Activated T-cell treated with anti-CD3 and anti-CD28 coated beads for 4 hours (primary cell): ENCODE measurements around the gene ATXN1.

ENCODE experiments used
- DNase-seq: peaks from one replicate; pipeline ENCODE4 v3.0.0-alpha.2; 2020

The ATXN1 gene

DNA sequence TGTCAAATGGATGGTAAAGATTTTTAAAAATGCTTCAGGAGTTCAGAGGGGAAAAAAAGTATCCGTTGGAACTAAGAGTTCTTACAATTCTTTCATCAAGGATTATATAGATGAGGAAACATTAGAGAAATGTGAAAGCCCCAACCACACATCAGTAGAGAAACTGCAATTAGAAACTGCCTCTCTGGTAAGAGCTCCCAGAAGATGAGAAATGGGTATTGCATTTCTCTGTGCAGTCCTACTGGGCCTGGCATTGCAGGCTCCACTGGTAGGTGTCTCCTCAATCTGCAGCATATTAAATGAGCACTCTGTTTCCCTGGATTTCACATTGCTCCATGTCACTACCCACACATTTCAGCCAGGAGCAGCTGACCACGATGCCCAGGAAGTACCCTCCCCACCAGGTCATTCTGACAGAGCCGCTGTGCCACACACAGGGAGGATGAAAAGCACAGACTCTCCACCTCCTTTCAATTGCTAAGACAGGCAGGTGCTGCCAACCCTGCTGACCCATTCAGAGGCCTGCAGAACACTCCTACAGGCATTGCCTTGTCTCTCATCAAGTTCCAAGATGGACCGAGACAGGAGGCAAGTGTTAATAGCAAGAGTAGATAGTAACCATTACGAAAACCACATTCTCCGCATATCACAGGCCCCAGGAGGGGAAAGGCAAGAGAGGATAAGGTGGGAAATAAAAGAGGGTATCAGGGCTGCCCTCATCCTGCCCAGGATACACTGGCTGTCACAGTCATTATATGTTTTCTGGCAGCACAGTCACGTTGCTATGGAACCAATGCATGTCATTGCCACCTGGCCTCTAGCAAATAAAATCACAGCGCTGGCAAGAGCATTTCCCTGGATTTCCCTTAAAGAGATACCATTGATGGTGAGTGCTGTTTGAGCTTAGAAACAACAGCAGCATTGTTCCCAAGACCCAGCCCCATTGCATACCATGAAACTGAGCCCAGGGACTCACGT is 241.7 kb downstream of the ATXN1 start:
- DNase-seq, result no peak

DNA sequence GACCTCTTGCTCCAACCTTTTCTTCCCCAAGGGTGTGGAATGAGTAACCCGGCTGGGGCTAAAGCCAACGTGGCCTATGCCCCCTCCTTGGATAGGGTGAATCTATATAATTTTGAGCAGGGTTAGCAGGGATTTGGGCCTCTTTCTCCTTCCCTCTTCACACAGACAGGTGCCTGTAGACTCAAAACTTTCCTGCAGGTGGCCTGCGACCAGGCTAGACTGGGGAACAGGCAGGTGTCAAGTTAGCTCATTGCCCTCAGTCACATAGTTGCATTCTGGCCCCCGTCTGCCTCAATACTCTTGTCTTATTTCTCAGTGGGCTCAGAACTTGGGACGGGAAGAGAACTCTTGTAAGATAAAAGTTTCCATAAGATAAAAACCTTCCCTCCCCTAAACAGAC is 243.0 kb downstream of the ATXN1 start:
- DNase-seq, result no peak

DNA sequence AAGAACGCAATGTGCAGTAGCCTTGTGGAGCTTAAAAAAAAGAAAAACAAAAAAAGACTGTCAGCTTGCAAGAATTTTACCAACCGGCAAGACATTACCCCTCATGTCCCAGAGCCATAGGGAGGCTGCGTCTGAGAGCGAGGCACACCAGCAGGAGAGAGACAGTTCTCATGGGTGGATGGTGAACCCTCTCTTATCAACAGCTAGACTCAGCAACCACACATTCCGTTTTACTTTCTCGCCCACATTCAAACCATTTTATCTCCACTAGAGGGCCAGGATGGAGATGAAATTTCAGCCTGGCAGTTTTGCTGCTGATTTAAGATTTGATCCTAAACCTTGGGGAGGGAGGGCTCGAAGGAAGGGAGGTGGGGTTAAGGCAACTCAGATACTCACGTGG is 247.0 kb downstream of the ATXN1 start:
- no peak for DNase-seq

DNA sequence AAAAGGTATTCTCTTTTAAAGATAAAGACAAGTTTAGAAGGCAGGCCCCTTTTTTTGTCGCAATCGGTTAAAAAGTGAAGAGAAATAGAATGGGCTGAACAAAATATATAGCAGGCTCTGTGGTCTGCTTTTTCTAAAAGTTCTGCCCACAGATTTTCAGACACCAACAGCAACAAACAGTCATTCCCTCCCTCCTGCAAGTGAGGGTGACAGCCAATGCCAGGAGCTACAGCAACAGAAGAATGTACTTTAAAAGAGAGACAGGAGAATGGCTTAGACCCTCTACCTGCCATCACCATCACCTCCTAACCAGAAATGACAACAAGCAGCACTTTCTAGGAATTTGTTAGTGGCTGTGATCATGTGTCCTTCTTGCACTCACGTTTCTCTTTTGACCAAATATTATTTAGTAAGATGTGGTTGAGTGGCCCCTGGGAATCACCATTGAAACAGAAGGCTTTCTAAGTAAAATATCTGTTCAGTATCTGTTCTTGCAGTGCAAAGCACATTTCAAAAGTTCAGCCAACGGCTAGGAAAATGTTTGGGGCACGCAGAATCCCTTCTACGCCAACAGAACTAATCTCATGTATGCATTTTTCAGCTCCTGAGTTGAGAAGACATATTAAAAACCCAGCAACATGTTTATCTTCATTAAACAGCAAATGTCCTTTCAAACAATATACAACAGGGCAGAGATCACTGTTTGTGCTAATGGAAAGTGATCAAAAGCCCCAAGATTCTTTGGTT is 248.5 kb downstream of the ATXN1 start:
- no peak for DNase-seq

DNA sequence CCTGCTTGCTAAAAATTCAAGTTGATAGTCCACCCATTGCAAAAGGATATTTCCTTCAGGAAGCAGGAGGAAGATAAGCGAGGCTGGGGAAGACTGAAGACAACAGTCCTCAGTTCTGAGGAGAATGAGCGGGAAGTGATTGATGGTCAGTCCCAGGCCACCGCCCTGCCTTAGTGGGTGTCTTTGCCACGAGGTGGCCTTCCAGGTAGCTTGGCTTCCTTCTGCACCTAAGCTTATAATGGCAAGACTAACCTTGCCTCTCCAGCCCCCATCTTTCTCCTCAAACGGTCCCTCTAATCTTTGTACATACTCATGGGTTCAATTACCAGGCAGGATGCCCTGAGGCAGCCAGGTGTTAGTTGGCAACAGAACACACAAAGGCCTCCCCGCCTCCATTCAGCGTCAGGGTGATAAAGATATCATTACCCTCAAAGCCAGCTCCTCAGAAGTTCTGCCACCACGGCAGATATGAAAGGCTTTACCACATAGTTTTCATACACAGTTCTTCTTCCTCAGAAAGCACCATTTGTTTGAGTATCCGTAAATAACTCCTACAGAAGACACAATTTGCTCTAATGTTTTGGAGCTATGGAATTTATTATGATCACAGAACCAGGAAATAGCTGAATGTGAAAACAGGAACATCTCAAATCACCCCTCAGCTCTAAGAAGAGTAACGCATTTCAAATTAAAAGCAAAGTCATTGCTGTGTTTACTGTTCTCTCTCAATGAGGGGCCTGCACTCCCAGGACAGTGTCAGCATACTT is 249.4 kb downstream of the ATXN1 start:
- no peak for DNase-seq

DNA sequence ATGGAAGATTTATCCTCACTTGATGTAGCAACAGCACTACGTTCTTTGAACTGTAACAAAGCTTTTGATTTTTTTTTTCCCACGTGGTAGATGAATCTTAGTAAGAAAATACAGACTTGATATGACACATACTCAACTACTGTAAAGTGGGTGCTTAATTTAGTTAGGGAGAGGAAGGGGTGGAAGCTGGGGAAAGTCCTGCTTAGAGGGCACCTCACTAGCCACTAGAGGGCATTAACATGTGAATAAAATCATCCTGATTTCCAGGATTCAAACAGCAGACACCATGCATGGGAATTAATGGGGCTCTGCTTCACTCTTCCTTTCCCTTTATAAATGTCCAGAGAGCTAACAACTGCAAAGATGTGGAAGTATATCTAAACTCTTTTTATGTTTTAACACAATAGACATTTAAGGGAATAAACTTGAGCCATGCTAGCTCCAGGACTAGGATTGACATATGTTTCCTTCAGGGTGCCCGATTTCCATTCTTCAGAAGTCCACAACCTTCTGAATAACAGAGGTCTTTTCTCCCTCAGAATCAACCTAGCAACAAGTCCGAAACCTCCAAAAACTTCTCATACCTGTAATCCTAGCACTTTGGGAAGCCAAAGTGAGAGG is 250.1 kb downstream of the ATXN1 start:
- no peak for DNase-seq

DNA sequence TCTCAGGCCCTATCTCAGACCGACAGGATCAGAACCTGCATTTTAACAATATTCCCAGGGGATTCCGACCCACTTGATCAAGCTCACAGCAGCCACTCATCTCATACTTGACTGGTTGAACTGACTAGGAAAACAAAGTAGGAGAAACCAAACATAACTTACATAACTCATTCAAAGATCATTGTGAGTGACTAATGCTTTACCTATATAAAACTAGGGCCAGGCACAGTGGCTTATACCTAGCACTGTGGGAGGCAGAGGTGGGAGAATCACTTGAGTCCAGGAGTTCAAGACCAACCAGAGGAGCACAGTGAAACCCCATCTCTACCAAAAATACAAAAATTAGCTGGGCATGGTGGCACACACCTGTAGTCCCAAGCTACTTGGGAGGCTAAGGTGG is 251.0 kb downstream of the ATXN1 start:
- DNase-seq, result no peak

DNA sequence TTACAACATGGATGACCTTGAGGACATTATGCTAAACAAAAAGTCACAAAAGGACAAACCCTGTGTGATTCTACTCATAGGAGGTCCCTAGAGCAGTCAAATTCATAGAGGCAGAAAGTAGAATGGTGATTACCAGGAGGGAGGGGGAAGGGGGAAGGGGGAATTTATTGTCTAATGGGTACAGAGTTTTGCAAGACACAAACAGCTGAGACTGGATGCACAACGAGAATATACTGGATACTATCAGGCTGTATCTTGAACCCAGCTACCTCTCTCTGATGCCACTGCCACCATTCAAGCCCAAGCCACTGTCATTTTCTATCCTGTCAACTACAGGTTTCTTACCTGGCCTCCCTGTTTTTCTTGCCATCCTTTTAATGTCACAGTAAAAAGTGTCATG is 252.3 kb downstream of the ATXN1 start:
- no peak for DNase-seq

DNA sequence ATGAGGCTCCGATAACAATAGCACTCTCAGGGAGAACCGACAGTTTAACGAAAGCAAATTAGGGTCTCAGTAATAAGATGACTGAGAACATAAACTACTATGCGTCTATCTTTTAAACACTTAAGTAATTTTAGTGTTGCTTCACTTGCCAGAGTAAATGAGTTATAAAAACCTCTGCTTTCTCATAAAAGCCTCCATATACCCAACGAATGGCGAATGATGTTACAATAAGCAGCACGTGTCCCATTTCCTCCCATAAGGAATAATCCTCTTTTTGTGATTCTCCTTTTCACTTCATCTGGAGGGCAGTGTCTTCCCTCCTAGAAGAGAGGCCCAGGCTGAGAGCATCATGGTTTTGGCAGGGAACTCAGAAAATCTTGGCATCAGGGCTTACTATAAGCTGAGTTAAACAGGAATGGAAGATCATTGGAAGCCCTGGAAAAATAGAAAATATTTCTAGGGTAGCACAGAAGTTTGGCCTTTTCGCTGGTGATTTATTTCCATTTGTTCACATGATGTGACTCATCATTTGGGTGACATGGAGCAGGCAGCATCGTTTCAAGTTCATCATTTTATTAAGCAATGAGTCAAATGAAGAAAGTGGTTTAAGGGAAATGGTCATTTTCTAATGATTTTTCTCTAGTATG is 255.4 kb downstream of the ATXN1 start:
- DNase-seq, result no peak

DNA sequence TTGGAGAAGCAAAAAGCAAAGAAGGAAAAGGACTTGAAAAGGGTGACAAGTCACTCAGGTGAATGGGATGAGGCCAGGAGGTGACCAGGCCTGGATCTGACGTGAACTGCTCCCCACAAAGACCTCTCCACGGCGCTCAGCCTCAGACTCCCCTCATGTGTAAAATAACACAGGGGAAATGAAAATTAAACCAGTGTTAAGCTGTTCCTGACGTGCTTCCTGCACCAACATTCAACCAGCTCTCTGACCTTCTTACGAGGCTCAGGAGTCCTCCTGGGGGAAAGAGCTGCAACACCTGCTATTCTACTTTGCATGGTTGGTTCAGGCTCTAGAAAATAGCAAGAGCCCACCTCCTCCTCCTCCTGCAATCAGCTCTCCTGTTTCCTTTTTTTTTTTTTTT is 256.7 kb downstream of the ATXN1 start:
- DNase-seq, result no peak

DNA sequence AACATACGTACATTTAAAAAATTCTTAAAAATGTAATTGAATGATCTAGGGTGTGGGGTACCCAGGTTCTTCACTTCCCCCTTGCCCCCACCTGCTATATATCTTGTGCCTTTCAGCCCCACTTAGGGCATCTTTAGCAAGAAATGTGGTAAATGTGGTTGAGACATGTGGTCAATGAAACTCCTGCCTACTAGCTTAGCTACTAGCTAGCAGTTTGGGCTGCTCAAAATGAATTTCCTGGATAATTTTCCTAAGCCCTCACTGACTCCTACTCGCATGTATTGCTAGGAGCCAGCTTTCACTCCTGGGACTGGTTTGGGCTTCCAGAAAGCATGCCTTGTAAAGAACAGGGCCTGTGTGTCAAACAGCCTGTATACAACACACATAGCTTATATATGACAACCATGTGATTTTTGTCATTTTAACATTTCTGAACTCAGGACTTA is 257.3 kb downstream of the ATXN1 start:
- no peak for DNase-seq

DNA sequence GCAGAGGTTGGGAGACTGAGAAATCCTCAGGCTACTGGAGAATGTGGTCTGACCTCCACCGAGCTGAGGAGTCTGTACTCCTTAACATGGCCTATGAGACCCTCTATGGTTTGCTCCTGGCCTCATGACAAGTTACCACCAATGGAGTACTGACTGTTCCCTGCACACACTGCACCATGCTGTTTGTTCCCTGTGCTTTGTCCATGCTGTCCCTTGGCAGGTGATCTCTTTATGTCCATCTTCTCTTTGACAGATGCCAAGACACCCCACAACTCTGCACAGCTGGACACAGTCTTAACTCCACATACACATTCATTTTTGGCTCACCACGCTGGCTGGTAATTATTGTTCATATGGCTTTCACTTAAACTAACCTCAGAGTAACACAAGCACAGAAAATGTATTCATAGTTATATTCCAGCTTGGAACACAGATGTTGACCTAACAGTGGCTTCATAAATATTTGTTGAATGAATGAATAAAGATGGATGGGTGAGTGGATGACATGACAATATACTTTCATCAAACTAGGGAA is 258.0 kb downstream of the ATXN1 start:
- DNase-seq, result no peak

DNA sequence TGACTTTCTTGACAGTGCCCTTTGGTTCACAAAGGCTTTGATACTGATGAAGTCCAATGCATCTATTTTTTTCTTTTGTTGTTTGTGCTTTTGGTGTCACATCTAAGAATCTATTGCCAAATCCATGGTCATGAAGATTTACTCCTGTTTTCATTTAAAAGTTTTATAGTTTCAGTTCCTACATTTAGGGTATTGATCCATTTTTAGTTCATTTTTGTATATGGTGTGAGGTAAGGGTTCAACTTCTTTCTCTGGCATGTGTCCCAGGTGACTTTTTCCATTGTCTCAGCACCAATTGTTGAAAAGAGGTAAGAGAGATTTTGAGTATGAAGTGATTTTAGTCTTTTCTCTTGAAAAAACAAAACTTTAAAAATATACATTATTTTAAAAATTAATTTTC is 262.3 kb downstream of the ATXN1 start:
- no peak for DNase-seq

DNA sequence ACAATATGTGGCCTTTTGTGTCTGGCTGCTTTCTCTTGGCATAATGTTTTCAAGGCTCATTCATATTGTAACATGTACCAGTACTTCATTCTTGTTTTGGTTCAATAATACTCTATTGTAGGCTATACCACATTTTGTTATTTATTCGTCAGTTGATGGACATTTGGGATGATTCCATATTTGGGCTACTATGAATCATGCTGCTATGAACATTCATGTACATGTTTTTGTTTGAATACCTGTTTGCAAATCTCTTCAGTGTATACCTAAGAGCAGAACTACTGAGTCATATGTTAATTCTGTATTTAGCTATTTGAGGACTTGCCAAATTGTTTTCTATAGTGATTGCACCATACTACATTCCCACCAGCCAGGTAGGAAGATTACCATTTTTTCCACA is 263.0 kb downstream of the ATXN1 start:
- DNase-seq, result no peak

DNA sequence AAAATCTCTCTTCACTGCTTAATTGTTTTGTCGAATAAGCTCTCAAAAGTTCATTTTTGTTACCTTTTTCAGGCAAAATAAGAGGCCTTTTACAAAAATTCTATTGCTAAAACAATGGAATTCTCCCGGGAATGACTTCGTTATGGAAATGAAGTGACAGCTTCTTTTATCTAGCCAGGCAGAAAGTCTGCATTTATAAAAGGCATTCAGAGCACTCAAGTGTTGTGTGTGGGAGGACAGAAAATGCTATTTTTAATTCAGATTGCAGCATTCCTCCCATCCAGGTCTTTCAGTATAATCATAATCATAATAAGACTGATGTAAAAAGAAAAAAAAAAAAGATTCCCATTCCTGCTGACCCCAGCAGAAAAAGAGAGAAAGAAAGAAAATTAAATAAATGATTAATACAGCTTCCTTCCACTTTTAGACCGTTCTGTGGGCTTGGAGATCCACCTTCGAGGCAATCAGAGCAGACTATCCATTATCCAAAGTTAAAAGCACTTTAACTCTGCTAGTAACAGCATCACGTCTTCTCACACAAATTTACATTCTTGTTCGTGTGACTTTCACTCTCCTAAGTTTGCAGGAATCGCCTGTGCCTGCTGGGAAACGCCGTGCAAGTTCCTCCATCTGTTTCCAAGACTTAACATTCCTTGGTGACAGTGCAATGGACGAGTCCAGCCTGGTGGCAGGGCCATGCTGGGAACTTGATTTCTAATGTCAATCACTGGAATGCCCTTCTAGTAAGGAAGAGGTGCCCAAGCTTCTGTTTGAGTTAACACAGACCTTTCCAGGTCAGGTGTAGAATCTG is 264.1 kb downstream of the ATXN1 start:
- no peak for DNase-seq

DNA sequence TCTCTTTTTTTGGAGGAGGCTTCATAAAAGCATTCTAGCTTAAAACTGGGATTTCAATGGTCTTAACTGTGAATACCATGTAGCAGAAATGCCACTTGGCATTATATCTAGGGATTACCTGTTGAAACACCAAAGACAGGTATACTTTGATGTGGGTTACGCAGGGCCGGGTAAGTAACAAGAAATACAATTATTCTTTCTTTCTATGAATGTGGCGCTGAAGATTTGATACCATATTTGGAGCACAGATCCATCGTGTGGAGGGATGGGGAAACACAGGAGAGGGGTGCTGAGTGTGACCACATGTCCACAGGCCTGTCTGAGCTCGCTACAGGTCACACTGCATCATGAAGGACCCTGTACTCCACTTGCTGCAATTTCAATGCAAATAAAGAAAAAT is 265.1 kb downstream of the ATXN1 start:
- no peak for DNase-seq

DNA sequence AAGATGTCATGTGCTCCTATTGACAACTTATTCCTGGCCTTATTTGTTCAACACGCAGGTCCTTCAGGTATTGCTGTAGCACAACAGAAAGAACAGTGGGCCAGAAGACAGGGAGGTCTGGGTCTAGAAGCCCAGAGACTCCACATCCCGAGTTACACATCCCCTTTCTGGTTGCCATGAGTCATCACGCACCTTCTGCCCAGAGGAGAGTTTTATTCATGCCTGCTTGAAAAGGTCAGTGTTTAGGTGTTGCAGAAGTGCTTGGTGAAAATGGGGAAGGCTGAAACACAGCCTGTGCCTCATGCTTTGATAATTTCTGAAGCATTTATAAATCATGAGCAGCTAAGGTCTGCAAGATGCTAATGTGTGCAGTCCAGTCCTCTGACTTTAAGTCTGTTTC is 266.5 kb downstream of the ATXN1 start:
- DNase-seq, result no peak

DNA sequence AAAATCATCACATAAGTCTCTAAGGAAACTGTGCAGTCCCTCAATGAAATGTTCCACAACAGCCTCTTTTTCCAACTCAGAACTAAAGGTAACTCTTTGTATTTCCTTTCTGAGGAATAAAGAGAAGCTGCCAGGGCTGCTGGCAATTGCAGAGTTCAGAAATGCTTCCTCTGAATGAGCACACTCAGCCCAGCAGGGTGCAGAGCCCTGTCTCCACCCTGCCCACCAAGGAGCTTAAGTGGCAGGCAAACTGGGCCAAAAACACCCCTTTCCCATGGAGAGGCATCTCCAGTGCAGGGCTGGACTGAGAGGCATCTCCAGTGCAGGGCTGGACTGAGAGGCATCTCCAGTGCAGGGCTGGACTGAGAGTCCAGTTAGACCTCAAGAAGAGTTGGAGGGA is 267.5 kb downstream of the ATXN1 start:
- DNase-seq, result no peak

DNA sequence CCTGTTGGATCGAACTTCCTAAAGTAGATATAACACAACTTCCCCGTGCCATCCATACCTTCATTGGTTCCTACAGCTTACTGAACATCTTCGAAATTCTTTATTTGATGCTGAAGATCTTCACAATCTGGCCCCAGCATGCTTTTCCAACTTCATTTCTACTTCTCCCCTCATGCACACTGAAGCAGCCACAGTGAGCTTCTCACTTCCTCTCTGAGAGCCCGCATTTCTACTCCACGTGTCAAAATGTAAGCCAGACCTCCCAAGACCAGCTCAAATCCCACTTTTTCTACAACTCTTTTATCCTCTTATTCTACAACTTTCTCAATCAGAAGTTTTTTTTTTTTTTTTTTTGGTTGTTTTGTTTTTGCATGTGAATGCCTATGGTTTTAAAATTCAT is 268.1 kb downstream of the ATXN1 start:
- DNase-seq, result no peak

DNA sequence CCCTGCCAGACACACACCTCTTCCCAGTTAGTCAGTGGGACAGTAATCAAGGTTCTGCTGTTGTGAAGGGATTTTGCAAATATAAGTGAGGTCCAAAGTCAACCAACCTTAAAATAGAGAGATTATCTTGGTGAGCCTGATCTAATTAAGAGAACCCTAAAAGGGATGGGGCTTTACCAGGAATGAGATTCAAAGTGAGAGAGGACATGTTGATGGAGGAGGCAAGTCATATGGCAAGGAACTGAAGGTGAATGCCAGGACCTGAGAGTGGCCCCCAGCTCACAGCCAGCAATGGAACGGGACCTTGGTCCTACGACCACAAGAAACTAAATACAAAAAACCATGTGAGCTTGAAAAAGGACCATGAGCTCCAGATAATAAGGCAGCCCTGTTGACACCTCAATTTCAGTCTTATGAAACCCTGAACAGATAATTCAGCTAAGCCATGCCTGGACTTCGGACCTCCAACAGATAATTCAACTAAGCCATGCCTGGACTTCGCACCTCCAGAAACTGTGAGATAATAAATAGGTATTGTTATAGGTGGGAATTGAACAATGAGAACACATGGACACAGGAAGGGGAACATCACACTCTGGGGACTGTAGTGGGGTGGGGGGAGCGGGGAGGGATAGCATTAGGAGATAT is 269.5 kb downstream of the ATXN1 start:
- no peak for DNase-seq

DNA sequence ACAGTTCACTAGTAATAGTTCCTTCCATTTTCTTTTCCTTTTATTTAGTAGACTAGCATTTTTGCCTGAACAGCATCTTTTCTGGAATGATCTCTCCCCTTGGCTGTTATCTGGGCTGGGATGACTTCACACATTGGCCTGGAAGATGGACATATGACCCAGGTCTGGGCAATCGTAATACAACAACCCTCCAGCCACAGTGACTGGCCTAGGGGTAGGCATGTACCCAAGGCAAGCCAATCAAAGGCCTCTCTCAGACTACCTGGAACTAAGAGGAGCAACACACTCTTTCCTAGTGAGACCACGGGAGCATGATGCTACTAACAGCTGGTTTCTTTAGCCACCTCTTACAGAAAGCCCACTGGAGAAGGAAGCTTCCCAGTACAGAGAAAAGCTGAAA is 270.6 kb downstream of the ATXN1 start:
- DNase-seq, result no peak
